ENCODE data around the gene ARHGAP26.

Gene ARHGAP26

GRCh38 chr5:142872217-142872616 is 102.0 kb downstream of the ARHGAP26 start:
- DNase-seq (ENCODE audit: low read depth in 1 of 2, low spot score in 1 of 2) = no peak

GRCh38 chr5:142872795-142873194 is 102.6 kb downstream of the ARHGAP26 start:
- no peak for DNase-seq (ENCODE audit: low read depth in 1 of 2, low spot score in 1 of 2)

- DNase-seq (ENCODE audit: low read depth in 1 of 2, low spot score in 1 of 2) = no peak
These were observed 103.7 kb downstream of the ARHGAP26 start for GRCh38 chr5:142873831-142874230.

GRCh38 chr5:142874540-142874939 is 104.4 kb downstream of the ARHGAP26 start:
- no peak for DNase-seq (ENCODE audit: low read depth in 1 of 2, low spot score in 1 of 2)

- no peak for DNase-seq (ENCODE audit: low read depth in 1 of 2, low spot score in 1 of 2)
These were observed 105.8 kb downstream of the ARHGAP26 start for GRCh38 chr5:142875936-142876335.

GRCh38 chr5:142876817-142877216 is 106.6 kb downstream of the ARHGAP26 start:
- no peak for DNase-seq (ENCODE audit: low read depth in 1 of 2, low spot score in 1 of 2)

GRCh38 chr5:142878111-142878510 is 107.9 kb downstream of the ARHGAP26 start:
- DNase-seq (ENCODE audit: low read depth in 1 of 2, low spot score in 1 of 2) = no peak

- DNase-seq (ENCODE audit: low read depth in 1 of 2, low spot score in 1 of 2) = no peak
These were observed 108.5 kb downstream of the ARHGAP26 start for GRCh38 chr5:142878638-142879037.

- no peak for DNase-seq (ENCODE audit: low read depth in 1 of 2, low spot score in 1 of 2)
These were observed 111.1 kb downstream of the ARHGAP26 start for GRCh38 chr5:142881076-142881783.

GRCh38 chr5:142881784-142882126 is 111.6 kb downstream of the ARHGAP26 start:
- no peak for DNase-seq (ENCODE audit: low read depth in 1 of 2, low spot score in 1 of 2)

GRCh38 chr5:142883025-142883424 is 112.8 kb downstream of the ARHGAP26 start:
- no peak for DNase-seq (ENCODE audit: low read depth in 1 of 2, low spot score in 1 of 2)

- no peak for DNase-seq (ENCODE audit: low read depth in 1 of 2, low spot score in 1 of 2)
These were observed 113.3 kb downstream of the ARHGAP26 start for GRCh38 chr5:142883438-142883837.

GRCh38 chr5:142884029-142884428 is 113.9 kb downstream of the ARHGAP26 start:
- DNase-seq (ENCODE audit: low read depth in 1 of 2, low spot score in 1 of 2) = no peak

- no peak for DNase-seq (ENCODE audit: low read depth in 1 of 2, low spot score in 1 of 2)
These were observed 116.0 kb downstream of the ARHGAP26 start for GRCh38 chr5:142886211-142886610.

GRCh38 chr5:142886956-142887355 is 116.8 kb downstream of the ARHGAP26 start:
- DNase-seq (ENCODE audit: low read depth in 1 of 2, low spot score in 1 of 2) = no peak

- DNase-seq (ENCODE audit: low read depth in 1 of 2, low spot score in 1 of 2) = no peak
These were observed 118.4 kb downstream of the ARHGAP26 start for GRCh38 chr5:142888469-142889085.

- DNase-seq (ENCODE audit: low read depth in 1 of 2, low spot score in 1 of 2) = no peak
These were observed 121.8 kb downstream of the ARHGAP26 start for GRCh38 chr5:142892021-142892420.

GRCh38 chr5:142894315-142894714 is 124.1 kb downstream of the ARHGAP26 start:
- no peak for DNase-seq (ENCODE audit: low read depth in 1 of 2, low spot score in 1 of 2)

GRCh38 chr5:142894749-142895148 is 124.6 kb downstream of the ARHGAP26 start:
- no peak for DNase-seq (ENCODE audit: low read depth in 1 of 2, low spot score in 1 of 2)

- no peak for DNase-seq (ENCODE audit: low read depth in 1 of 2, low spot score in 1 of 2)
These were observed 126.3 kb downstream of the ARHGAP26 start for GRCh38 chr5:142896325-142897007.

- no peak for DNase-seq (ENCODE audit: low read depth in 1 of 2, low spot score in 1 of 2)
These were observed 127.2 kb downstream of the ARHGAP26 start for GRCh38 chr5:142897328-142897727.

- DNase-seq (ENCODE audit: low read depth in 1 of 2, low spot score in 1 of 2) = no peak
These were observed 130.8 kb downstream of the ARHGAP26 start for GRCh38 chr5:142900927-142901326.
